ENCODE data around the gene COA1.
"Not testable (repeated sequence)": the region's sequence is repeated elsewhere in the genome, so short reads cannot be mapped to it uniquely, and the experiment has no call there.

The COA1 gene

GRCh38 chr7:43715966-43716365, 13.4 kb downstream of the COA1 start:
- H3K36me3 ChIP-seq (ENCODE audit: control insufficient read depth in 4 of 4, insufficient read depth in 4 of 4, low read length in 3 of 4); H3K4me1 ChIP-seq (ENCODE audit: control extremely low read depth in 1 of 4, control insufficient read depth in 4 of 4, insufficient read depth in 4 of 4, low read length in 3 of 4); H3K27ac ChIP-seq (ENCODE audit: insufficient read depth in 1 of 2, low read depth in 1 of 2, low read length in 2 of 2, poor library complexity in 1 of 2, severe bottlenecking in 2 of 2); H3K27me3 ChIP-seq (replicated peaks in 2 of 5; ENCODE audit: control insufficient read depth in 4 of 5, insufficient read depth in 5 of 5, low read length in 4 of 5); H3K9me3 ChIP-seq (ENCODE audit: control extremely low read depth in 1 of 5, control insufficient read depth in 4 of 5, insufficient read depth in 2 of 5, low read depth in 1 of 5, low read length in 4 of 5); H3K4me3 ChIP-seq (ENCODE audit: control insufficient read depth in 1 of 7, extremely low read depth in 1 of 7, insufficient read depth in 4 of 7, low read depth in 2 of 7, low read length in 6 of 7); DNase-seq; POLR2A ChIA-PET: not testable (repeated sequence)
- CTCF ChIA-PET: interaction anchor here (0.6 to 1.6 kb wide), 2 partner anchors 16 to 134 kb away, joined by 6 to 7 read pairs; partner anchors contain the start of gene STK17A
- 100% methylated on average over 1 of the region's 2 CpGs for WGBS (ENCODE audit: insufficient coverage)

- Histone ChIP-seq H3K4me1 (ENCODE audit: control extremely low read depth in 1 of 4, control insufficient read depth in 4 of 4, insufficient read depth in 4 of 4, low read length in 3 of 4) (no peaks in the 10 kb centered on the region), H3K36me3 (ENCODE audit: control insufficient read depth in 4 of 4, insufficient read depth in 4 of 4, low read length in 3 of 4) (no peaks in the 10 kb centered on the region), H3K27me3 (replicated peaks in 2 of 5; ENCODE audit: control insufficient read depth in 4 of 5, insufficient read depth in 5 of 5, low read length in 4 of 5) (no peaks in the 10 kb centered on the region), H3K27ac (ENCODE audit: insufficient read depth in 1 of 2, low read depth in 1 of 2, low read length in 2 of 2, poor library complexity in 1 of 2, severe bottlenecking in 2 of 2) (no peak overlapping the region), H3K4me3 (ENCODE audit: control insufficient read depth in 1 of 7, extremely low read depth in 1 of 7, insufficient read depth in 4 of 7, low read depth in 2 of 7, low read length in 6 of 7) (no peak overlapping the region), H3K9me3 (ENCODE audit: control extremely low read depth in 1 of 5, control insufficient read depth in 4 of 5, insufficient read depth in 2 of 5, low read depth in 1 of 5, low read length in 4 of 5) (peaks cover 0 to 6% (median 0%) of the 10 kb centered on the region in 5 experiments)
- POLR2A ChIA-PET: no interaction called here
- CTCF ChIA-PET: interaction anchor here (1.4 kb wide), 1 partner anchor 129 kb away, joined by 4 read pairs; the partner anchor contains the start of gene STK17A
- DNase-seq: no peak
- 100% methylated on average over 1 of the region's 1 CpG for WGBS (ENCODE audit: insufficient coverage)
These were observed 17.8 kb downstream of the COA1 start for GRCh38 chr7:43711503-43711902.

- H3K4me3 ChIP-seq (ENCODE audit: control insufficient read depth in 1 of 7, extremely low read depth in 1 of 7, insufficient read depth in 4 of 7, low read depth in 2 of 7, low read length in 6 of 7); CTCF ChIA-PET; POLR2A ChIA-PET; H3K27me3 ChIP-seq (replicated peaks in 2 of 5; ENCODE audit: control insufficient read depth in 4 of 5, insufficient read depth in 5 of 5, low read length in 4 of 5); DNase-seq; H3K4me1 ChIP-seq (ENCODE audit: control extremely low read depth in 1 of 4, control insufficient read depth in 4 of 4, insufficient read depth in 4 of 4, low read length in 3 of 4); H3K27ac ChIP-seq (ENCODE audit: insufficient read depth in 1 of 2, low read depth in 1 of 2, low read length in 2 of 2, poor library complexity in 1 of 2, severe bottlenecking in 2 of 2): not testable (repeated sequence)
- WGBS (ENCODE audit: insufficient coverage): 100% methylated on average over 6 of the region's 9 CpGs
- Histone ChIP-seq H3K36me3 (ENCODE audit: control insufficient read depth in 4 of 4, insufficient read depth in 4 of 4, low read length in 3 of 4) (peaks cover 0 to 17% (median 7%) of the 10 kb centered on the region in 4 experiments), H3K9me3 (ENCODE audit: control extremely low read depth in 1 of 5, control insufficient read depth in 4 of 5, insufficient read depth in 2 of 5, low read depth in 1 of 5, low read length in 4 of 5) (peaks cover 0 to 14% (median 0%) of the 10 kb centered on the region in 5 experiments)
These were observed 21.3 kb downstream of the COA1 start for GRCh38 chr7:43708055-43708454.

- Histone ChIP-seq H3K27me3 (replicated peaks in 2 of 5; ENCODE audit: control insufficient read depth in 4 of 5, insufficient read depth in 5 of 5, low read length in 4 of 5) (no peaks in the 10 kb centered on the region), H3K4me1 (ENCODE audit: control extremely low read depth in 1 of 4, control insufficient read depth in 4 of 4, insufficient read depth in 4 of 4, low read length in 3 of 4) (no peaks in the 10 kb centered on the region), H3K36me3 (ENCODE audit: control insufficient read depth in 4 of 4, insufficient read depth in 4 of 4, low read length in 3 of 4) (peaks cover 0 to 17% (median 7%) of the 10 kb centered on the region in 4 experiments), H3K9me3 (ENCODE audit: control extremely low read depth in 1 of 5, control insufficient read depth in 4 of 5, insufficient read depth in 2 of 5, low read depth in 1 of 5, low read length in 4 of 5) (peaks cover 0 to 14% (median 0%) of the 10 kb centered on the region in 5 experiments), H3K27ac (ENCODE audit: insufficient read depth in 1 of 2, low read depth in 1 of 2, low read length in 2 of 2, poor library complexity in 1 of 2, severe bottlenecking in 2 of 2) (no peak overlapping the region), H3K4me3 (ENCODE audit: control insufficient read depth in 1 of 7, extremely low read depth in 1 of 7, insufficient read depth in 4 of 7, low read depth in 2 of 7, low read length in 6 of 7) (no peak overlapping the region)
- no peak for DNase-seq
- CTCF ChIA-PET: interaction anchor here (1.0 to 3.6 kb wide), 2 partner anchors 33 to 121 kb away, joined by 4 to 28 read pairs; partner anchors contain the start of gene STK17A
- POLR2A ChIA-PET: no interaction called here
- no CpG with 5 or more reads among the region's 1 CpG for WGBS (ENCODE audit: insufficient coverage)
These were observed 25.8 kb downstream of the COA1 start for GRCh38 chr7:43703573-43703972.

GRCh38 chr7:43702974-43703373, 26.3 kb downstream of the COA1 start:
- H3K36me3 ChIP-seq (ENCODE audit: control insufficient read depth in 4 of 4, insufficient read depth in 4 of 4, low read length in 3 of 4): peaks cover 0 to 17% (median 7%) of the 10 kb centered on the region in 4 experiments
- no peak overlapping the region for H3K27ac ChIP-seq (ENCODE audit: insufficient read depth in 1 of 2, low read depth in 1 of 2, low read length in 2 of 2, poor library complexity in 1 of 2, severe bottlenecking in 2 of 2)
- POLR2A ChIA-PET: no interaction called here
- no peaks in the 10 kb centered on the region for H3K27me3 ChIP-seq (replicated peaks in 2 of 5; ENCODE audit: control insufficient read depth in 4 of 5, insufficient read depth in 5 of 5, low read length in 4 of 5)
- no peaks in the 10 kb centered on the region for H3K4me1 ChIP-seq (ENCODE audit: control extremely low read depth in 1 of 4, control insufficient read depth in 4 of 4, insufficient read depth in 4 of 4, low read length in 3 of 4)
- CTCF ChIA-PET: interaction anchor here (0.9 kb wide), 1 partner anchor 130 kb away, joined by 3 read pairs; no protein-coding TSS in a partner anchor
- peaks cover 0 to 12% (median 0%) of the 10 kb centered on the region in 5 experiments for H3K9me3 ChIP-seq (ENCODE audit: control extremely low read depth in 1 of 5, control insufficient read depth in 4 of 5, insufficient read depth in 2 of 5, low read depth in 1 of 5, low read length in 4 of 5)
- no peak for DNase-seq
- no CpG with 5 or more reads among the region's 1 CpG for WGBS (ENCODE audit: insufficient coverage)
- H3K4me3 ChIP-seq (ENCODE audit: control insufficient read depth in 1 of 7, extremely low read depth in 1 of 7, insufficient read depth in 4 of 7, low read depth in 2 of 7, low read length in 6 of 7): no peak overlapping the region

- POLR2A ChIA-PET: no interaction called here
- H3K9me3 ChIP-seq (ENCODE audit: control extremely low read depth in 1 of 5, control insufficient read depth in 4 of 5, insufficient read depth in 2 of 5, low read depth in 1 of 5, low read length in 4 of 5): peaks cover 0 to 10% (median 0%) of the 10 kb centered on the region in 5 experiments
- H3K27me3 ChIP-seq (replicated peaks in 2 of 5; ENCODE audit: control insufficient read depth in 4 of 5, insufficient read depth in 5 of 5, low read length in 4 of 5): no peaks in the 10 kb centered on the region
- peaks cover 0 to 17% (median 7%) of the 10 kb centered on the region in 4 experiments for H3K36me3 ChIP-seq (ENCODE audit: control insufficient read depth in 4 of 4, insufficient read depth in 4 of 4, low read length in 3 of 4)
- 100% methylated on average over 1 of the region's 3 CpGs for WGBS (ENCODE audit: insufficient coverage)
- no peak overlapping the region for H3K4me3 ChIP-seq (ENCODE audit: control insufficient read depth in 1 of 7, extremely low read depth in 1 of 7, insufficient read depth in 4 of 7, low read depth in 2 of 7, low read length in 6 of 7)
- H3K4me1 ChIP-seq (ENCODE audit: control extremely low read depth in 1 of 4, control insufficient read depth in 4 of 4, insufficient read depth in 4 of 4, low read length in 3 of 4): no peaks in the 10 kb centered on the region
- no peak overlapping the region for H3K27ac ChIP-seq (ENCODE audit: insufficient read depth in 1 of 2, low read depth in 1 of 2, low read length in 2 of 2, poor library complexity in 1 of 2, severe bottlenecking in 2 of 2)
- CTCF ChIA-PET: interaction anchor here (5.2 to 6.4 kb wide), 2 partner anchors 54 to 120 kb away, joined by 61 to 137 read pairs; partner anchors contain the start of gene STK17A
- DNase-seq: no peak
These were observed 27.4 kb downstream of the COA1 start for GRCh38 chr7:43701929-43702328.

GRCh38 chr7:43701500-43701854, 27.8 kb downstream of the COA1 start:
- no peak for DNase-seq
- H3K27me3 ChIP-seq (replicated peaks in 2 of 5; ENCODE audit: control insufficient read depth in 4 of 5, insufficient read depth in 5 of 5, low read length in 4 of 5): no peaks in the 10 kb centered on the region
- H3K4me3 ChIP-seq (ENCODE audit: control insufficient read depth in 1 of 7, extremely low read depth in 1 of 7, insufficient read depth in 4 of 7, low read depth in 2 of 7, low read length in 6 of 7): no peak overlapping the region
- peaks cover 0 to 10% (median 0%) of the 10 kb centered on the region in 5 experiments for H3K9me3 ChIP-seq (ENCODE audit: control extremely low read depth in 1 of 5, control insufficient read depth in 4 of 5, insufficient read depth in 2 of 5, low read depth in 1 of 5, low read length in 4 of 5)
- POLR2A ChIA-PET: no interaction called here
- H3K4me1 ChIP-seq (ENCODE audit: control extremely low read depth in 1 of 4, control insufficient read depth in 4 of 4, insufficient read depth in 4 of 4, low read length in 3 of 4): no peaks in the 10 kb centered on the region
- H3K36me3 ChIP-seq (ENCODE audit: control insufficient read depth in 4 of 4, insufficient read depth in 4 of 4, low read length in 3 of 4): peaks cover 0 to 17% (median 7%) of the 10 kb centered on the region in 4 experiments
- CTCF ChIA-PET: interaction anchor here (0.7 to 6.4 kb wide), 6 partner anchors 19 to 138 kb away, joined by 3 to 137 read pairs (median 4); partner anchors contain the start of gene STK17A
- H3K27ac ChIP-seq (ENCODE audit: insufficient read depth in 1 of 2, low read depth in 1 of 2, low read length in 2 of 2, poor library complexity in 1 of 2, severe bottlenecking in 2 of 2): no peak overlapping the region

All from common myeloid progenitor, CD34-positive (primary cell).